GM10266 (cell line): ENCODE measurements around the gene RAI14.
"Not testable (repeated sequence)": the region's sequence is repeated elsewhere in the genome, so short reads cannot be mapped to it uniquely, and the experiment has no call there.

Source experiments
- DNase-seq: peaks from one replicate; pipeline ENCODE4 v3.0.0; 2012; ENCODE audit errors: extremely low spot score
- CTCF ChIP-seq: IDR thresholded peaks from 2 replicates; pipeline ENCODE4 v1.5.1; 2012; ENCODE audit warnings: mild to moderate bottlenecking, low read depth; ENCODE audit not compliant: control insufficient read depth, insufficient read depth; ENCODE audit errors: missing control alignments

RAI14 gene

DNA sequence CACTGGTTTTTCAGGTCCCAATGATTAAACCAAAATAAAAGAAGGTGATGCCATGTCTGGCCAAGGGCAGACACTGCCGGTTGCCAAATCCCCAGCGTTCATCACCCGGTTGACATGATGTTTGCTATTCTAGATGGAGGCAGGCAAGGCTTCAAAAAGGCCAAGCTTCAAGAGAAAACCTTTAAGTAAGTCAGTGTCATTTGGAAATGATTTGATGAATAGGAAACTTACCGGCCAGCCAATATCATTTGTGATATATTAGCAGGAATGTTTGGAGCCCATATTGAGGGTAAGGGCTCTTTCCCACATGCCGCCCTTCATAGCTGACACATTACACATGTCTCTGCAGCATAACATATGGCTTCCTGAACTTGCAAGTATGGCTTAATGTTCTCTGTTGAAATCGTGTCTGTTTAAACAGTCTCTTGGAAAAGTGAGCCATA lies 93.3 kb downstream of the RAI14 start:
- DNase-seq: no peak
- no peak for TF ChIP-seq CTCF

DNA sequence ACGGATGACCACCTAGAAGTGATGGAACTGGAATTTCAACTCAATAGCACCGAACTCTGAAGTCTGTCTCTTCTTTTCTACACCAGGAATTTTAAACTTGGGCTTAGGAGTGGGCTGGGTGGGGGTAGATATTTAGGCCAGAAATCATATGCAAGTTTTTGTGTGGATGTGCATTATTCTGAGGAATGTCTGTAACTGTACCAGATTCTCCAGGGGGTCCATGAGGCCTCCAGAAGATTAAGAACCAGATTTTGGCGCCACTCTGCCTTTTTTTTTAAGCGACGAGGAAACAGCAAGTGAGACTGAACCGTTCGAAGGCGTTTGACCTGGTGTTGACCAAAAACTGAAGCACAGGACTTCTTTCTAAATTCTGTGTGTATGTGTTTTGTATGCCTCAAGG lies 94.1 kb downstream of the RAI14 start:
- DNase-seq: no peak
- TF ChIP-seq CTCF: no peak

- no peak for TF ChIP-seq CTCF
- DNase-seq: no peak
These were observed 95.9 kb downstream of the RAI14 start for GRCh38 chr5:34751807-34752736.

- DNase-seq: not testable (repeated sequence)
These were observed 97.1 kb downstream of the RAI14 start for GRCh38 chr5:34753236-34753635.

GRCh38 chr5:34755926-34756325 lies 99.8 kb downstream of the RAI14 start:
- no peak for TF ChIP-seq CTCF
- no peak for DNase-seq

- DNase-seq: no peak
- TF ChIP-seq CTCF: no peak
These were observed 100.9 kb downstream of the RAI14 start for GRCh38 chr5:34756781-34757624.

- TF ChIP-seq CTCF: no peak
- no peak for DNase-seq
These were observed 102.4 kb downstream of the RAI14 start for GRCh38 chr5:34758514-34758913.

GRCh38 chr5:34759213-34759612 lies 103.1 kb downstream of the RAI14 start:
- not testable (repeated sequence) for DNase-seq
